GM12801 (cell line): ENCODE data around the gene LRP1B.

Experiments
- CTCF ChIP-seq: IDR thresholded peaks from one replicate; pipeline ENCODE4 v1.5.1; 2011; ENCODE audit warnings: control low read depth; ENCODE audit not compliant: insufficient read length; ENCODE audit errors: extremely low read depth

LRP1B gene

GRCh38 chr2:140392824-140393223 lies 1738.0 kb downstream of the LRP1B start:
- TF ChIP-seq CTCF = no peak

- TF ChIP-seq CTCF = no peak
Observed at GRCh38 chr2:140384946-140385345, 1745.9 kb downstream of the LRP1B start.

GRCh38 chr2:140383781-140384180 lies 1747.0 kb downstream of the LRP1B start:
- no peak for TF ChIP-seq CTCF

GRCh38 chr2:140376686-140377085 lies 1754.1 kb downstream of the LRP1B start:
- no peak for TF ChIP-seq CTCF

GRCh38 chr2:140363131-140363530 lies 1767.7 kb downstream of the LRP1B start:
- TF ChIP-seq CTCF = no peak

- TF ChIP-seq CTCF = no peak
Observed at GRCh38 chr2:140362361-140362760, 1768.5 kb downstream of the LRP1B start.

GRCh38 chr2:140359056-140359771 lies 1771.6 kb downstream of the LRP1B start:
- TF ChIP-seq CTCF = no peak
